H9 (cell line): ENCODE measurements around the gene ASS1. TPM values are rescaled to one million over a fixed set of nuclear protein-coding genes. Genes with fewer than 3 reads are reported as not detected.

ENCODE experiments used
- DNase-seq: peaks from one replicate; pipeline ENCODE4 v3.0.0-alpha.2; 2017
- H2AFZ ChIP-seq: one replicate; pipeline ENCODE4 v1.6.1; 2013; ENCODE audit warnings: mild to moderate bottlenecking, low read length, control low read depth, moderate library complexity
- H2AK5ac ChIP-seq: 2 replicates; pipeline ENCODE4 v1.6.1; 2013; ENCODE audit warnings: low read length, control low read depth, mixed read lengths; ENCODE audit not compliant: insufficient read length
- H2BK120ac ChIP-seq: one replicate; pipeline ENCODE4 v1.6.1; 2013; ENCODE audit warnings: low read depth, mild to moderate bottlenecking, low read length, control low read depth, inconsistent platforms; ENCODE audit not compliant: poor library complexity, severe bottlenecking
- H2BK12ac ChIP-seq: 2 replicates; pipeline ENCODE4 v1.6.1; 2013; ENCODE audit warnings: low read length, control low read depth, mixed read lengths, low read depth; ENCODE audit not compliant: insufficient read length
- H2BK15ac ChIP-seq: 2 replicates; pipeline ENCODE4 v1.6.1; 2013; ENCODE audit warnings: low read depth, low read length, control low read depth
- H2BK20ac ChIP-seq: one replicate; pipeline ENCODE4 v1.6.1; 2013; ENCODE audit warnings: low read depth, mild to moderate bottlenecking, low read length, control low read depth, inconsistent platforms; ENCODE audit not compliant: poor library complexity, severe bottlenecking
- H2BK5ac ChIP-seq: 2 replicates; pipeline ENCODE4 v1.6.1; 2013; ENCODE audit warnings: low read length, control low read depth, mixed read lengths; ENCODE audit not compliant: insufficient read length
- H3K14ac ChIP-seq: 2 replicates; pipeline ENCODE4 v1.6.1; 2013; ENCODE audit warnings: low read length, control low read depth; ENCODE audit not compliant: insufficient read depth
- H3K18ac ChIP-seq: 2 replicates; pipeline ENCODE4 v1.6.1; 2013; ENCODE audit warnings: low read depth, mild to moderate bottlenecking, mixed read lengths, low read length, control low read depth; ENCODE audit not compliant: insufficient read length
- H3K23ac ChIP-seq: 2 replicates; pipeline ENCODE4 v1.6.1; 2013; ENCODE audit warnings: low read length, control low read depth, mixed read lengths, low read depth; ENCODE audit not compliant: insufficient read length
- H3K23me2 ChIP-seq: 2 replicates; pipeline ENCODE4 v1.6.1; 2013; ENCODE audit warnings: low read depth, mild to moderate bottlenecking, mixed read lengths, low read length, control low read depth; ENCODE audit not compliant: insufficient read length, poor library complexity, severe bottlenecking
- H3K27ac ChIP-seq: 2 replicates; pipeline ENCODE4 v1.5.1; 2013; ENCODE audit warnings: low read length, control low read depth, mixed read lengths, low read depth; ENCODE audit not compliant: insufficient read length
- H3K27me3 ChIP-seq: 2 replicates; pipeline ENCODE4 v1.6.1; 2013; ENCODE audit warnings: low read length, control low read depth, inconsistent platforms; ENCODE audit not compliant: insufficient read depth
- H3K4ac ChIP-seq: 2 replicates; pipeline ENCODE4 v1.6.1; 2013; ENCODE audit warnings: low read depth, mild to moderate bottlenecking, control low read depth, inconsistent platforms, low read length, moderate library complexity
- H3K4me1 ChIP-seq: 2 replicates; pipeline ENCODE4 v1.6.1; 2013; ENCODE audit warnings: low read length, control low read depth, inconsistent platforms; ENCODE audit not compliant: insufficient read depth
- H3K4me2 ChIP-seq: 2 replicates; pipeline ENCODE4 v1.6.1; 2013; ENCODE audit warnings: low read length, control low read depth, mixed read lengths; ENCODE audit not compliant: insufficient read length, insufficient read depth
- H3K56ac ChIP-seq: 2 replicates; pipeline ENCODE4 v1.6.1; 2013; ENCODE audit warnings: low read depth, mild to moderate bottlenecking, mixed read lengths, low read length, control low read depth; ENCODE audit not compliant: insufficient read length
- H3K79me1 ChIP-seq: 2 replicates; pipeline ENCODE4 v1.6.1; 2013; ENCODE audit warnings: low read depth, mild to moderate bottlenecking, moderate library complexity, low read length, control low read depth, inconsistent platforms; ENCODE audit not compliant: insufficient read depth, poor library complexity, severe bottlenecking
- H3K79me2 ChIP-seq: 2 replicates; pipeline ENCODE4 v1.6.1; 2013; ENCODE audit warnings: low read length, control low read depth, inconsistent platforms; ENCODE audit not compliant: insufficient read depth
- H3K9ac ChIP-seq: 2 replicates; pipeline ENCODE4 v1.6.1; 2013; ENCODE audit warnings: low read length, control low read depth, mixed read lengths; ENCODE audit not compliant: insufficient read length; ENCODE audit errors: extremely low read depth
- H3K9me3 ChIP-seq: one replicate; pipeline ENCODE4 v1.6.1; 2013; ENCODE audit warnings: low read depth, low read length, inconsistent platforms; ENCODE audit not compliant: control insufficient read depth
- H3T11ph ChIP-seq: one replicate; pipeline ENCODE4 v1.6.1; 2013; ENCODE audit warnings: mild to moderate bottlenecking, low read length, control low read depth, inconsistent platforms
- H4K20me1 ChIP-seq: one replicate; pipeline ENCODE4 v1.6.1; 2013; ENCODE audit not compliant: control insufficient read depth, insufficient read length, insufficient read depth
- H4K5ac ChIP-seq: 2 replicates; pipeline ENCODE4 v1.6.1; 2013; ENCODE audit warnings: low read depth, mild to moderate bottlenecking, mixed read lengths, low read length, control low read depth; ENCODE audit not compliant: insufficient read length
- H4K8ac ChIP-seq: replicated peaks from 2 replicates; pipeline ENCODE4 v1.6.1; 2013; ENCODE audit warnings: low read length, control low read depth, mixed read lengths, low read depth; ENCODE audit not compliant: insufficient read length
- H4K91ac ChIP-seq: 2 replicates; pipeline ENCODE4 v1.6.1; 2013; ENCODE audit warnings: low read depth, mild to moderate bottlenecking, moderate library complexity, mixed read lengths, low read length, control low read depth; ENCODE audit not compliant: insufficient read length
- H3K27ac Mint-ChIP-seq, 3 experiments: 2 replicates in 2 of 3; 3 replicates in 1 of 3; pipeline ENCODE4 v1.8.0; 2020 to 2021; ENCODE audit warnings: mixed read lengths in 3 of 3, mild to moderate bottlenecking in 1 of 3, moderate library complexity in 1 of 3
- H3K27me3 Mint-ChIP-seq: 2 replicates; pipeline ENCODE4 v1.8.0; 2021; ENCODE audit warnings: low read depth, mild to moderate bottlenecking, moderate library complexity, mixed read lengths
- H3K36me3 Mint-ChIP-seq, 3 experiments: 2 replicates in 2 of 3; 3 replicates in 1 of 3; pipeline ENCODE4 v1.8.0; 2020 to 2021; ENCODE audit warnings: low read depth in 3 of 3, mixed read lengths in 3 of 3; ENCODE audit not compliant: insufficient read depth in 1 of 3
- H3K4me1 Mint-ChIP-seq, 2 experiments: 2 replicates each; pipeline ENCODE4 v1.8.0; 2020; ENCODE audit warnings: mixed read lengths in 2 of 2
- H3K4me3 Mint-ChIP-seq, 2 experiments: 2 replicates in 1 of 2; 3 replicates in 1 of 2; pipeline ENCODE4 v1.8.0; 2020 to 2021; ENCODE audit warnings: mild to moderate bottlenecking in 2 of 2, mixed read lengths in 2 of 2, moderate library complexity in 1 of 2
- H3K9me3 Mint-ChIP-seq, 2 experiments: 2 replicates in 1 of 2; 3 replicates in 1 of 2; pipeline ENCODE4 v1.8.0; 2020; ENCODE audit warnings: mild to moderate bottlenecking in 2 of 2, mixed read lengths in 2 of 2, moderate library complexity in 1 of 2
- CTCF ChIP-seq: fragments of 200-600 bp; sonication (generic); conservative IDR thresholded peaks from 3 replicates; pipeline ENCODE4 v1.8.0; 2021; ENCODE audit warnings: antibody characterized with exemption, mild to moderate bottlenecking
- WGBS: extraction: QIAGEN DNeasy Blood & Tissue Kit; methylation state at CpG from one replicate; pipeline ENCODE4 v1.1.7; 2013; ENCODE audit warnings: missing lambda C conversion rate, low lambda C conversion rate, mixed read lengths; ENCODE audit not compliant: insufficient read length; ENCODE audit errors: extremely low coverage; 5-methylcytosine and 5-hydroxymethylcytosine counted together
- total RNA-seq: library from RNA; stranded (reverse); gene quantifications from 2 replicates; pipeline ENCODE4 v1.2.1, GENCODE V29; 2021

Gene ASS1
- total RNA-seq, 1 experiment from 2014 or later, result 118 TPM

- no peak overlapping the region for H2BK120ac ChIP-seq
- no peak overlapping the region for H2AFZ ChIP-seq
These were observed 92.7 kb downstream of the ASS1 start for GRCh38 chr9:130537346-130538050.

More at GRCh38 chr9:130537346-130538050, 92.7 kb downstream of the ASS1 start:
- Histone ChIP-seq H3K9me3 (no peaks in the 10 kb centered on the region), H2AK5ac (no peak overlapping the region), H4K8ac (no peak overlapping the region), H3K23me2 (no peaks in the 10 kb centered on the region), H3K23ac (no peak overlapping the region), H4K91ac (no peak overlapping the region), H3K4me1 (no peaks in the 10 kb centered on the region; the same call in 1 of the 2 replicates), H3K27ac (no peak overlapping the region), H3T11ph (no peak overlapping the region), H3K79me1 (no peaks in the 10 kb centered on the region), H3K14ac (no peak overlapping the region), H4K20me1 (no peaks in the 10 kb centered on the region), H3K27me3 (no peaks in the 10 kb centered on the region; the same call in 1 of the 2 replicates), H3K79me2 (no peaks in the 10 kb centered on the region), H3K4ac (no peak overlapping the region), H2BK5ac (no peak overlapping the region), H3K56ac (no peak overlapping the region), H3K9ac (no peak overlapping the region), H3K4me2 (no peak overlapping the region), H2BK12ac (no peak overlapping the region), H2BK20ac (no peak overlapping the region), H4K5ac (no peak overlapping the region), H3K18ac (no peak overlapping the region), H2BK15ac (no peak overlapping the region)
- Mint-ChIP-seq H3K36me3 (no peaks in the 10 kb centered on the region), H3K4me3 (peak overlapping the region in 1 of 2 experiments; percentile 15; a peak in 2 of 5 replicates), H3K27ac (no peak overlapping the region), H3K27me3 (peaks cover 36% of the 10 kb centered on the region), H3K4me1 (peaks cover 30 to 55% of the 10 kb centered on the region in 2 experiments), H3K9me3 (peaks cover 0 to 3% of the 10 kb centered on the region in 2 experiments; a peak in 1 of 5 replicates)
- no CpG with 5 or more reads among the region's 25 CpGs for WGBS
- no peak for TF ChIP-seq CTCF
- DNase-seq, result no peak
